K562 (cell line): Measurements from ENCODE around the gene TSEN34.
"Not testable (repeated sequence)": the region's sequence is repeated elsewhere in the genome, so short reads cannot be mapped to it uniquely, and the experiment has no call there.

Experiments
- MCM7 ChIP-seq, 2 experiments: fragments of 450-650 bp; IDR thresholded peaks; 2 replicates each; pipeline ENCODE4 v1.6.1; 2016 to 2018
- RAD21 ChIP-seq, 2 experiments: fragments of 250-450 bp in 1 of 2; fragments of 450-650 bp in 1 of 2; sonication (Bioruptor Pico) in 1 of 2; formaldehyde crosslinking in 1 of 2; IDR thresholded peaks in 1 of 2; conservative IDR thresholded peaks in 1 of 2; 2 replicates each; pipeline versions ENCODE4 v1.4.0 to v1.8.0; 2020 to 2022; ENCODE audit warnings: mild to moderate bottlenecking in 2 of 2, moderate library complexity in 1 of 2
- RNF2 ChIP-seq: sonication (generic); IDR thresholded peaks from 2 replicates; pipeline ENCODE4 v1.6.1; 2016

DNA sequence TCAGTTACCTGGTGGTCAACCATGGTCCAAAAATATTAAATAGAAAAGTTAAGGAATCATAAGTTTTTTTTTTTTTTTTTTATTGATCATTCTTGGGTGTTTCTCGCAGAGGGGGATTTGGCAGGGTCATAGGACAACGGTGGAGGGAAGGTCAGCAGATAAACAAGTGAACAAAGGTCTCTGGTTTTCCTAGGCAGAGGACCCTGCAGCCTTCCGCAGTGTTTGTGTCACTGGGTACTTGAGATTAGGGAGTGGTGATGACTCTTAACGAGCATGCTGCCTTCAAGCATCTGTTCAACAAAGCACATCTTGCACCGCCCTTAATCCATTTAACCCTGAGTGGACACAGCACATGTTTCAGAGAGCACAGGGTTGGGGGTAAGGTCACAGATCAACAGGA is 23.1 kb downstream of the TSEN34 start:
- not testable (repeated sequence) for TF ChIP-seq MCM7 (IDR thresholded peaks at IDR 0.05); RNF2; RAD21 (CRISPR knock-in tag; conservative IDR thresholded peaks at IDR 0.05 in 1 of 2, IDR thresholded peaks at IDR 0.05 in 1 of 2)
